IMR-90 (cell line): Measurements from ENCODE around the gene RDH16. TPM values are rescaled to one million over a fixed set of nuclear protein-coding genes. Genes with fewer than 3 reads are reported as not detected.

ENCODE experiments used
- ATAC-seq: fragments of 200-7000 bp; cut with Tn5 transposase; 2 replicates; pipeline ENCODE4 v1.9.1; 2020; ENCODE audit warnings: low read depth, mild to moderate bottlenecking, moderate library complexity
- BruUV-seq: library from RNA; stranded (reverse); fragments of 400-500 nt; replicated peaks from 2 replicates; lab custom pipeline; 2021; lab: Mats Ljungman, UMichigan
- CTCF ChIA-PET: fragments of 300-600 bp; formaldehyde crosslinking; extraction: SDS; loops from one replicate; lab custom pipeline; 2021; ENCODE audit warnings: antibody characterized with exemption; lab: Yijun Ruan, JAX
- POLR2A ChIA-PET: fragments of 300-600 bp; sonication (Branson Sonifier 250); formaldehyde crosslinking; loops from one replicate; lab custom pipeline; 2022; ENCODE audit warnings: antibody characterized with exemption; ENCODE audit not compliant: unreplicated experiment; lab: Charles Lee
- DNase-seq: peaks from one replicate; pipeline ENCODE4 v3.0.0; 2013
- H2AFZ ChIP-seq: replicated peaks from 2 replicates; pipeline ENCODE3; 2013; ENCODE audit warnings: low read length, mild to moderate bottlenecking; ENCODE audit not compliant: poor library complexity
- H2AK5ac ChIP-seq: 2 replicates; pipeline ENCODE4 v1.6.1; 2013; ENCODE audit warnings: low read depth, low read length, inconsistent platforms
- H2AK9ac ChIP-seq: replicated peaks from 2 replicates; pipeline ENCODE3; 2013; ENCODE audit warnings: mild to moderate bottlenecking, low read depth, low read length, moderate library complexity; ENCODE audit not compliant: poor library complexity
- H2BK120ac ChIP-seq: 2 replicates; pipeline ENCODE4 v1.6.1; 2013; ENCODE audit warnings: low read depth, low read length, inconsistent platforms
- H2BK15ac ChIP-seq: 3 replicates; pipeline ENCODE4 v1.6.1; 2013; ENCODE audit warnings: low read depth, low read length, inconsistent platforms
- H2BK20ac ChIP-seq: 2 replicates; pipeline ENCODE4 v1.6.1; 2013; ENCODE audit warnings: low read depth, mild to moderate bottlenecking, inconsistent platforms, low read length, moderate library complexity
- H2BK5ac ChIP-seq: 2 replicates; pipeline ENCODE4 v1.6.1; 2013; ENCODE audit warnings: mild to moderate bottlenecking, low read depth, low read length, inconsistent platforms; ENCODE audit not compliant: poor library complexity, severe bottlenecking
- H3K14ac ChIP-seq: replicated peaks from 2 replicates; pipeline ENCODE4 v1.6.1; 2013; ENCODE audit warnings: low read depth, low read length, inconsistent platforms
- H3K18ac ChIP-seq: 2 replicates; pipeline ENCODE4 v1.6.1; 2013; ENCODE audit warnings: low read depth, low read length, control low read depth
- H3K23ac ChIP-seq: 2 replicates; pipeline ENCODE4 v1.6.1; 2013; ENCODE audit warnings: low read depth, low read length, inconsistent platforms
- H3K27ac ChIP-seq: 2 replicates; pipeline ENCODE4 v1.5.1; 2013; ENCODE audit warnings: mild to moderate bottlenecking, control low read depth, low read length; ENCODE audit not compliant: insufficient read depth
- H3K27me3 ChIP-seq: 2 replicates; pipeline ENCODE4 v1.6.1; 2013; ENCODE audit warnings: low read length; ENCODE audit not compliant: control insufficient read depth, insufficient read depth
- H3K36me3 ChIP-seq: 2 replicates; pipeline ENCODE4 v1.6.1; 2013; ENCODE audit warnings: low read length, mixed read lengths; ENCODE audit not compliant: control insufficient read depth, insufficient read depth
- H3K4ac ChIP-seq: 2 replicates; pipeline ENCODE4 v1.6.1; 2013; ENCODE audit warnings: low read depth, low read length, inconsistent platforms
- H3K4me1 ChIP-seq: 2 replicates; pipeline ENCODE4 v1.6.1; 2013; ENCODE audit warnings: low read length, mixed read lengths; ENCODE audit not compliant: control insufficient read depth, insufficient read depth
- H3K4me2 ChIP-seq: 2 replicates; pipeline ENCODE4 v1.6.1; 2013; ENCODE audit warnings: low read depth, mild to moderate bottlenecking, control low read depth, low read length, moderate library complexity
- H3K4me3 ChIP-seq: 2 replicates; pipeline ENCODE4 v1.5.1; 2013; ENCODE audit warnings: low read depth, mild to moderate bottlenecking, control low read depth, low read length, moderate library complexity; ENCODE audit not compliant: insufficient read depth
- H3K56ac ChIP-seq: 2 replicates; pipeline ENCODE4 v1.6.1; 2013; ENCODE audit warnings: low read length, inconsistent platforms; ENCODE audit not compliant: insufficient read depth; ENCODE audit errors: extremely low read depth
- H3K79me1 ChIP-seq, 2 experiments: 2 replicates each; pipeline ENCODE4 v1.6.1; 2013; ENCODE audit warnings: low read length in 2 of 2, inconsistent platforms in 1 of 2, low read depth in 1 of 2
- H3K9ac ChIP-seq: 2 replicates; pipeline ENCODE4 v1.6.1; 2013; ENCODE audit warnings: low read depth, low read length, control low read depth
- H3K9me1 ChIP-seq: 2 replicates; pipeline ENCODE4 v1.6.1; 2013; ENCODE audit warnings: low read length, inconsistent platforms; ENCODE audit not compliant: insufficient read depth
- H3K9me3 ChIP-seq: 2 replicates; pipeline ENCODE4 v1.6.1; 2013; ENCODE audit warnings: low read length; ENCODE audit not compliant: control insufficient read depth, insufficient read depth
- H4K20me1 ChIP-seq: 2 replicates; pipeline ENCODE4 v1.6.1; 2013; ENCODE audit warnings: low read length, inconsistent platforms; ENCODE audit not compliant: insufficient read depth
- H4K5ac ChIP-seq: 2 replicates; pipeline ENCODE4 v1.6.1; 2013; ENCODE audit warnings: mild to moderate bottlenecking, low read depth, low read length, control low read depth
- H4K8ac ChIP-seq, 2 experiments: 2 replicates each; pipeline ENCODE4 v1.6.1; 2013; ENCODE audit warnings: low read depth in 2 of 2, low read length in 2 of 2, control low read depth in 1 of 2, inconsistent platforms in 1 of 2
- H4K91ac ChIP-seq: 2 replicates; pipeline ENCODE4 v1.6.1; 2013; ENCODE audit warnings: low read depth, low read length, inconsistent platforms; ENCODE audit not compliant: insufficient read depth
- BHLHE40 ChIP-seq: fragments of 150-350 bp; IDR thresholded peaks from 2 replicates; pipeline ENCODE4 v1.6.1; 2016; ENCODE audit warnings: mild to moderate bottlenecking, low read depth, low read length
- CEBPB ChIP-seq: IDR thresholded peaks from 2 replicates; pipeline ENCODE4 v1.6.1; 2012; ENCODE audit warnings: low read depth, low read length, improper control_type of control experiment
- CHD1 ChIP-seq: IDR thresholded peaks from 2 replicates; pipeline ENCODE4 v1.6.1; 2012; ENCODE audit warnings: low read depth, low read length, improper control_type of control experiment
- MAFK ChIP-seq: IDR thresholded peaks from 2 replicates; pipeline ENCODE4 v1.6.1; 2012; ENCODE audit warnings: low read depth, low read length, improper control_type of control experiment
- MAZ ChIP-seq: IDR thresholded peaks from 2 replicates; pipeline ENCODE4 v1.6.1; 2012; ENCODE audit warnings: low read depth, mild to moderate bottlenecking, low read length, improper control_type of control experiment, moderate library complexity, borderline replicate concordance
- MXI1 ChIP-seq: IDR thresholded peaks from 2 replicates; pipeline ENCODE4 v1.6.1; 2012; ENCODE audit warnings: low read depth, mild to moderate bottlenecking, low read length, moderate library complexity, borderline replicate concordance
- NFE2L2 ChIP-seq: fragments of 150-350 bp; IDR thresholded peaks from 2 replicates; pipeline ENCODE4 v1.6.1; 2016; ENCODE audit warnings: low read depth, mild to moderate bottlenecking, low read length
- POLR2A ChIP-seq: IDR thresholded peaks from 2 replicates; pipeline ENCODE4 v1.6.1; 2012; ENCODE audit warnings: mild to moderate bottlenecking, low read depth, low read length
- RAD21 ChIP-seq: IDR thresholded peaks from 2 replicates; pipeline ENCODE4 v1.6.1; 2012; ENCODE audit warnings: low read length, improper control_type of control experiment
- RCOR1 ChIP-seq: IDR thresholded peaks from 2 replicates; pipeline ENCODE4 v1.6.1; 2012; ENCODE audit warnings: mild to moderate bottlenecking, low read length, improper control_type of control experiment; ENCODE audit not compliant: insufficient replicate concordance
- RFX5 ChIP-seq: IDR thresholded peaks from 2 replicates; pipeline ENCODE4 v1.8.0; 2012; ENCODE audit warnings: low read depth, mild to moderate bottlenecking, low read length, moderate library complexity
- SMC3 ChIP-seq: fragments of 150-350 bp; IDR thresholded peaks from 2 replicates; pipeline ENCODE4 v1.6.1; 2016; ENCODE audit warnings: low read depth, mild to moderate bottlenecking, antibody characterized with exemption, low read length, moderate library complexity
- USF2 ChIP-seq: fragments of 150-350 bp; IDR thresholded peaks from 2 replicates; pipeline ENCODE4 v1.6.1; 2017; ENCODE audit warnings: mild to moderate bottlenecking, antibody characterized with exemption, low read length, low read depth
- WGBS, 2 experiments: methylation state at CpG; one replicate each; pipeline versions ENCODE4 v1.1.5 to v1.1.7; 2013; ENCODE audit warnings: missing lambda C conversion rate in 2 of 2; ENCODE audit not compliant: insufficient read length in 1 of 2; ENCODE audit errors: extremely low coverage in 2 of 2; 5-methylcytosine and 5-hydroxymethylcytosine counted together
- dilution Hi-C: fragments of 300-500 bp; cut with HindIII; formaldehyde crosslinking; loops from one replicate; pipeline ENCODE4 v1.14.3; 2018; ENCODE audit warnings: low sequenced_read_pairs; ENCODE audit not compliant: unreplicated experiment
- in situ Hi-C: fragments of 300-500 bp; cut with MboI; formaldehyde crosslinking; loops from 3 replicates; pipeline ENCODE4 v1.14.3; 2019; ENCODE audit warnings: low sequenced_read_pairs, inconsistent platforms, mixed read lengths
- intact Hi-C: fragments of 100-400 bp; cut with micrococcal nuclease; formaldehyde crosslinking; loops from 2 replicates; pipeline ENCODE4 v1.10.0; 2022
- polyA plus RNA-seq, 3 experiments: library from polyadenylated mRNA; depleted of rRNA; stranded (reverse); fragments of >200 nt; gene quantifications; 2 replicates each; pipeline ENCODE4 v1.2.3, GENCODE V29; 2012; ENCODE audit warnings: low replicate concordance in 1 of 3
- total RNA-seq: library from RNA; depleted of rRNA; stranded (reverse); fragments of >200 nt; gene quantifications from 2 replicates; pipeline ENCODE4 v1.2.3, GENCODE V29; 2012
- TF ChIP-seq, protein P1 (sequence below): conservative IDR thresholded peaks from 2 replicates; pipeline ENCODE4 v1.5.1; 2012; ENCODE audit warnings: mild to moderate bottlenecking, low read depth, low read length, improper control_type of control experiment

The RDH16 gene
- total and polyA plus RNA-seq, 2 of the 4 experiments (the other 2 are of a cell fraction) = not detected

GRCh38 chr12:56954958-56955355, 2.5 kb downstream of the RDH16 start:
- Histone ChIP-seq H3K27me3 (peaks cover 47% of the 10 kb centered on the region), H3K9me1 (0 out of 2 replicates have a peak, but pooled peaks cover 5% of the 10 kb centered on the region), H4K8ac (no peak overlapping the region), H3K14ac (no peak overlapping the region), H4K5ac (no peak overlapping the region), H3K23ac (no peak overlapping the region), H2AFZ (no peak overlapping the region), H2AK9ac (no peak overlapping the region), H3K9ac (no peak overlapping the region), H3K4me3 (no peak overlapping the region), H3K9me3 (peaks cover 6% of the 10 kb centered on the region), H2AK5ac (no peak overlapping the region), H3K56ac (no peak overlapping the region), H3K79me1 (no peaks in the 10 kb centered on the region), H3K27ac (no peak overlapping the region), H2BK120ac (no peak overlapping the region), H3K18ac (no peak overlapping the region), H2BK5ac (no peak overlapping the region), H3K4ac (no peak overlapping the region), H4K20me1 (no peaks in the 10 kb centered on the region), H3K4me1 (no peaks in the 10 kb centered on the region), H4K91ac (no peak overlapping the region), H3K4me2 (no peak overlapping the region), H3K36me3 (no peaks in the 10 kb centered on the region), H2BK20ac (no peak overlapping the region), H2BK15ac (no peak overlapping the region)
- intact Hi-C loops (no loop called here), in situ Hi-C loops (no loop called here), dilution Hi-C loops (no loop called here)
- ATAC-seq = no peak
- BruUV-seq = no TSS peak
- DNase-seq = no peak
- TF ChIP-seq RFX5 (no peak), MXI1 (no peak), MAZ (no peak), RAD21 (no peak), CEBPB (no peak), NFE2L2 (no peak), MAFK (no peak), CHD1 (no peak), RCOR1 (no peak), USF2 (no peak), BHLHE40 (no peak), POLR2A (no peak), SMC3 (no peak)
- TF ChIP-seq, protein P1, sequence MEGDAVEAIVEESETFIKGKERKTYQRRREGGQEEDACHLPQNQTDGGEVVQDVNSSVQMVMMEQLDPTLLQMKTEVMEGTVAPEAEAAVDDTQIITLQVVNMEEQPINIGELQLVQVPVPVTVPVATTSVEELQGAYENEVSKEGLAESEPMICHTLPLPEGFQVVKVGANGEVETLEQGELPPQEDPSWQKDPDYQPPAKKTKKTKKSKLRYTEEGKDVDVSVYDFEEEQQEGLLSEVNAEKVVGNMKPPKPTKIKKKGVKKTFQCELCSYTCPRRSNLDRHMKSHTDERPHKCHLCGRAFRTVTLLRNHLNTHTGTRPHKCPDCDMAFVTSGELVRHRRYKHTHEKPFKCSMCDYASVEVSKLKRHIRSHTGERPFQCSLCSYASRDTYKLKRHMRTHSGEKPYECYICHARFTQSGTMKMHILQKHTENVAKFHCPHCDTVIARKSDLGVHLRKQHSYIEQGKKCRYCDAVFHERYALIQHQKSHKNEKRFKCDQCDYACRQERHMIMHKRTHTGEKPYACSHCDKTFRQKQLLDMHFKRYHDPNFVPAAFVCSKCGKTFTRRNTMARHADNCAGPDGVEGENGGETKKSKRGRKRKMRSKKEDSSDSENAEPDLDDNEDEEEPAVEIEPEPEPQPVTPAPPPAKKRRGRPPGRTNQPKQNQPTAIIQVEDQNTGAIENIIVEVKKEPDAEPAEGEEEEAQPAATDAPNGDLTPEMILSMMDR = no peak
- ChIA-PET CTCF (no interaction called here), POLR2A (no interaction called here)
- no CpG with 5 or more reads among the region's 6 CpGs for WGBS, 2 experiments
